ENCODE data around the gene DHX8.

DNA sequence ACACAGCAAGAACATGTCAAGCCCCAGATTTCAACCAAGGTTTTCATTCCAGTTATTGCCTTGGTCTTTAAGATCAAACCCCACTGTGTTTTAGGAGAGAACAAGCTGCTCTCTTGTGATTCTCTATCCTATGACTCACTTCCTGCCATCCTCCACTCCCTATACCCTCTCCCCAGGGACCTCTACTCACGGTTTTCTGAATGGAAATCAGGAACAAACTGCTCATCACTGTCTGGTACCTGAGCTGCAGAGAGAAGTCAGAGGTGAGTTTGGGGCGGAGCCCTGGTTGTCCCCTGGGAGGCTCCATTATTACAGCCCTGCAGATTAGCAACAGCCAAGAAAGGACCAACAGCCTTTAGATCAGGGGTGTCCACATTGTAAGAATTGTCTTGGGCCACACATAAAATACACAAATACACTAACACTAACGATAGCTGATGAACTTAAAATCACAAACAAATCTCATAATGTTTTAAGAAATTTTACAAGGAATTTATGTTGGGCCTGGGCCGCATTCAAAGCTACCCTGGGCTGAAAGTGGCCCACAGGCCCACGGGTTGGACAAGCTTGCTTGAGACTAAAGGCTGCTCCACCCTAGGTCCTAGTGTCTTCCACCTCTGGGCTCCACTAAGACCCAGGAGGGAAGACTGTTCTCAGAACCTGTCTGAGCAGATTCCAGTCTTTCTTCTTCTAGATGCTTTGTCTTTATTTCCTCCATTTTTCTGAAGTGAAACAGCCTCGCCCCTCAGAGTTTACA is 52.6 kb downstream of the DHX8 start:
- TF ChIP-seq, protein P1, sequence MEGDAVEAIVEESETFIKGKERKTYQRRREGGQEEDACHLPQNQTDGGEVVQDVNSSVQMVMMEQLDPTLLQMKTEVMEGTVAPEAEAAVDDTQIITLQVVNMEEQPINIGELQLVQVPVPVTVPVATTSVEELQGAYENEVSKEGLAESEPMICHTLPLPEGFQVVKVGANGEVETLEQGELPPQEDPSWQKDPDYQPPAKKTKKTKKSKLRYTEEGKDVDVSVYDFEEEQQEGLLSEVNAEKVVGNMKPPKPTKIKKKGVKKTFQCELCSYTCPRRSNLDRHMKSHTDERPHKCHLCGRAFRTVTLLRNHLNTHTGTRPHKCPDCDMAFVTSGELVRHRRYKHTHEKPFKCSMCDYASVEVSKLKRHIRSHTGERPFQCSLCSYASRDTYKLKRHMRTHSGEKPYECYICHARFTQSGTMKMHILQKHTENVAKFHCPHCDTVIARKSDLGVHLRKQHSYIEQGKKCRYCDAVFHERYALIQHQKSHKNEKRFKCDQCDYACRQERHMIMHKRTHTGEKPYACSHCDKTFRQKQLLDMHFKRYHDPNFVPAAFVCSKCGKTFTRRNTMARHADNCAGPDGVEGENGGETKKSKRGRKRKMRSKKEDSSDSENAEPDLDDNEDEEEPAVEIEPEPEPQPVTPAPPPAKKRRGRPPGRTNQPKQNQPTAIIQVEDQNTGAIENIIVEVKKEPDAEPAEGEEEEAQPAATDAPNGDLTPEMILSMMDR (IDR thresholded peaks at IDR 0.05; ENCODE audit: insufficient read depth, low read length): no peak
- no peak for TF ChIP-seq POLR2AphosphoS5 (IDR thresholded peaks at IDR 0.05; ENCODE audit: low read depth)
- TF ChIP-seq GABPA (IDR thresholded peaks at IDR 0.05; ENCODE audit: low read depth): no peak
- TF ChIP-seq, protein P2, sequence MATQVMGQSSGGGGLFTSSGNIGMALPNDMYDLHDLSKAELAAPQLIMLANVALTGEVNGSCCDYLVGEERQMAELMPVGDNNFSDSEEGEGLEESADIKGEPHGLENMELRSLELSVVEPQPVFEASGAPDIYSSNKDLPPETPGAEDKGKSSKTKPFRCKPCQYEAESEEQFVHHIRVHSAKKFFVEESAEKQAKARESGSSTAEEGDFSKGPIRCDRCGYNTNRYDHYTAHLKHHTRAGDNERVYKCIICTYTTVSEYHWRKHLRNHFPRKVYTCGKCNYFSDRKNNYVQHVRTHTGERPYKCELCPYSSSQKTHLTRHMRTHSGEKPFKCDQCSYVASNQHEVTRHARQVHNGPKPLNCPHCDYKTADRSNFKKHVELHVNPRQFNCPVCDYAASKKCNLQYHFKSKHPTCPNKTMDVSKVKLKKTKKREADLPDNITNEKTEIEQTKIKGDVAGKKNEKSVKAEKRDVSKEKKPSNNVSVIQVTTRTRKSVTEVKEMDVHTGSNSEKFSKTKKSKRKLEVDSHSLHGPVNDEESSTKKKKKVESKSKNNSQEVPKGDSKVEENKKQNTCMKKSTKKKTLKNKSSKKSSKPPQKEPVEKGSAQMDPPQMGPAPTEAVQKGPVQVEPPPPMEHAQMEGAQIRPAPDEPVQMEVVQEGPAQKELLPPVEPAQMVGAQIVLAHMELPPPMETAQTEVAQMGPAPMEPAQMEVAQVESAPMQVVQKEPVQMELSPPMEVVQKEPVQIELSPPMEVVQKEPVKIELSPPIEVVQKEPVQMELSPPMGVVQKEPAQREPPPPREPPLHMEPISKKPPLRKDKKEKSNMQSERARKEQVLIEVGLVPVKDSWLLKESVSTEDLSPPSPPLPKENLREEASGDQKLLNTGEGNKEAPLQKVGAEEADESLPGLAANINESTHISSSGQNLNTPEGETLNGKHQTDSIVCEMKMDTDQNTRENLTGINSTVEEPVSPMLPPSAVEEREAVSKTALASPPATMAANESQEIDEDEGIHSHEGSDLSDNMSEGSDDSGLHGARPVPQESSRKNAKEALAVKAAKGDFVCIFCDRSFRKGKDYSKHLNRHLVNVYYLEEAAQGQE (IDR thresholded peaks at IDR 0.05; ENCODE audit: insufficient replicate concordance, low read depth): no peak
- TF ChIP-seq SPI1 (IDR thresholded peaks at IDR 0.05; ENCODE audit: borderline replicate concordance, low read depth): no peak
